Nephron (organoid): ENCODE results near the gene FAM180A.

Experiments used
- H3K27ac Mint-ChIP-seq, 3 experiments: 2 replicates each; pipeline ENCODE4 v1.8.0; 2020; ENCODE audit warnings: mixed read lengths in 3 of 3, mild to moderate bottlenecking in 2 of 3, moderate library complexity in 1 of 3
- H3K27me3 Mint-ChIP-seq: 2 replicates; pipeline ENCODE4 v1.8.0; 2021; ENCODE audit warnings: low read depth, mild to moderate bottlenecking, moderate library complexity, mixed read lengths
- H3K36me3 Mint-ChIP-seq: 2 replicates; pipeline ENCODE4 v1.8.0; 2020; ENCODE audit warnings: low read depth, mixed read lengths
- H3K4me1 Mint-ChIP-seq: 2 replicates; pipeline ENCODE4 v1.8.0; 2020; ENCODE audit warnings: mixed read lengths
- H3K4me3 Mint-ChIP-seq, 3 experiments: 2 replicates each; pipeline ENCODE4 v1.8.0; 2020; ENCODE audit warnings: mild to moderate bottlenecking in 3 of 3, mixed read lengths in 3 of 3, moderate library complexity in 2 of 3
- H3K9me3 Mint-ChIP-seq: 2 replicates; pipeline ENCODE4 v1.8.0; 2020; ENCODE audit warnings: mixed read lengths
- CTCF ChIP-seq, 3 experiments: fragments of 200-600 bp; sonication (generic); IDR thresholded peaks; one replicate each; pipeline ENCODE4 v1.5.0; 2021; ENCODE audit warnings: antibody characterized with exemption in 3 of 3; ENCODE audit not compliant: unreplicated experiment in 3 of 3

FAM180A gene

GRCh38 chr7:135734343-135734689, 14.3 kb downstream of the FAM180A start:
- TF ChIP-seq CTCF (IDR thresholded peaks at IDR 0.05; ENCODE audit: unreplicated experiment in 3 of 3), result no peak
- H3K36me3 Mint-ChIP-seq, result no peaks in the 10 kb centered on the region
- H3K4me1 Mint-ChIP-seq, result no peaks in the 10 kb centered on the region
- H3K27me3 Mint-ChIP-seq, result peaks cover 3% of the 10 kb centered on the region
- no peaks in the 10 kb centered on the region for H3K9me3 Mint-ChIP-seq
- H3K4me3 Mint-ChIP-seq, result no peak overlapping the region
- H3K27ac Mint-ChIP-seq, result no peak overlapping the region

GRCh38 chr7:135733603-135734342, 14.8 kb downstream of the FAM180A start:
- H3K9me3 Mint-ChIP-seq, result no peaks in the 10 kb centered on the region
- H3K4me3 Mint-ChIP-seq, result no peak overlapping the region
- H3K27me3 Mint-ChIP-seq, result peaks cover 3% of the 10 kb centered on the region
- no peaks in the 10 kb centered on the region for H3K4me1 Mint-ChIP-seq
- H3K36me3 Mint-ChIP-seq, result no peaks in the 10 kb centered on the region
- TF ChIP-seq CTCF (IDR thresholded peaks at IDR 0.05; ENCODE audit: unreplicated experiment in 3 of 3), result no peak
- H3K27ac Mint-ChIP-seq, result no peak overlapping the region

- no peaks in the 10 kb centered on the region for H3K9me3 Mint-ChIP-seq
- no peak overlapping the region for H3K27ac Mint-ChIP-seq
- no peak for TF ChIP-seq CTCF (IDR thresholded peaks at IDR 0.05; ENCODE audit: unreplicated experiment in 3 of 3)
- no peak overlapping the region for H3K4me3 Mint-ChIP-seq
- no peaks in the 10 kb centered on the region for H3K27me3 Mint-ChIP-seq
- H3K4me1 Mint-ChIP-seq, result no peaks in the 10 kb centered on the region
- no peaks in the 10 kb centered on the region for H3K36me3 Mint-ChIP-seq
These were observed 17.5 kb downstream of the FAM180A start for GRCh38 chr7:135731131-135731530.

GRCh38 chr7:135729230-135729629, 19.4 kb downstream of the FAM180A start:
- no peaks in the 10 kb centered on the region for H3K4me1 Mint-ChIP-seq
- H3K27ac Mint-ChIP-seq, result no peak overlapping the region
- H3K36me3 Mint-ChIP-seq, result no peaks in the 10 kb centered on the region
- no peak overlapping the region for H3K4me3 Mint-ChIP-seq
- H3K27me3 Mint-ChIP-seq, result peaks cover 4% of the 10 kb centered on the region
- TF ChIP-seq CTCF (IDR thresholded peaks at IDR 0.05; ENCODE audit: unreplicated experiment in 3 of 3), result no peak
- H3K9me3 Mint-ChIP-seq, result no peaks in the 10 kb centered on the region

GRCh38 chr7:135728136-135728669, 20.4 kb downstream of the FAM180A start, which contains the start of gene SLC13A4:
TSS of gene SLC13A4 (minus strand) at chr7:135728186. CDS start at chr7:135727496, 690 bp downstream.
- H3K4me1 Mint-ChIP-seq, result no peaks in the 10 kb centered on the region
- H3K4me3 Mint-ChIP-seq, result peak within 1 kb of the TSS in 1 of 3 experiments; percentile 27
- no peaks in the 10 kb centered on the region for H3K9me3 Mint-ChIP-seq
- peaks cover 8% of the 10 kb centered on the region for H3K27me3 Mint-ChIP-seq
- no peak for TF ChIP-seq CTCF (IDR thresholded peaks at IDR 0.05; ENCODE audit: unreplicated experiment in 3 of 3)
- no peaks in the 10 kb centered on the region for H3K36me3 Mint-ChIP-seq
- no peak within 1 kb of the TSS for H3K27ac Mint-ChIP-seq
